Mesenchymal stem cell (in vitro differentiated cells and primary cell): ENCODE data around the gene MAP3K8.
"Not testable (repeated sequence)": the region's sequence is repeated elsewhere in the genome, so short reads cannot be mapped to it uniquely, and the experiment has no call there.

Experiments used
- DNase-seq: peaks from one replicate; pipeline ENCODE4 v3.0.0-alpha.2; 2013
- H2AFZ ChIP-seq: one replicate; pipeline ENCODE4 v1.6.1; 2013; ENCODE audit warnings: low read depth, mild to moderate bottlenecking, control low read depth, inconsistent platforms, low read length, moderate library complexity
- H2AK5ac ChIP-seq: 2 replicates; pipeline ENCODE4 v1.6.1; 2013; ENCODE audit warnings: low read length, moderate library complexity, mild to moderate bottlenecking, inconsistent platforms; ENCODE audit not compliant: severe bottlenecking
- H2BK120ac ChIP-seq: one replicate; pipeline ENCODE4 v1.6.1; 2013; ENCODE audit warnings: low read depth, mild to moderate bottlenecking, inconsistent platforms, low read length, moderate library complexity
- H2BK12ac ChIP-seq, 2 experiments: one replicate each; pipeline ENCODE4 v1.6.1; 2013; ENCODE audit warnings: inconsistent platforms in 2 of 2, low read length in 2 of 2, mild to moderate bottlenecking in 2 of 2, moderate library complexity in 2 of 2, control low read depth in 1 of 2
- H2BK15ac ChIP-seq: one replicate; pipeline ENCODE4 v1.6.1; 2013; ENCODE audit warnings: mild to moderate bottlenecking, low read depth, inconsistent platforms; ENCODE audit not compliant: poor library complexity, severe bottlenecking
- H2BK5ac ChIP-seq: 2 replicates; pipeline ENCODE4 v1.6.1; 2013; ENCODE audit warnings: low read depth, mild to moderate bottlenecking, low read length, control low read depth, inconsistent platforms; ENCODE audit not compliant: poor library complexity, severe bottlenecking
- H3K14ac ChIP-seq, 2 experiments: one replicate each; pipeline ENCODE4 v1.6.1; 2013; ENCODE audit warnings: inconsistent platforms in 2 of 2, low read length in 2 of 2, control low read depth in 1 of 2, mild to moderate bottlenecking in 1 of 2, moderate library complexity in 1 of 2
- H3K18ac ChIP-seq, 2 experiments: one replicate each; pipeline ENCODE4 v1.6.1; 2013; ENCODE audit warnings: inconsistent platforms in 2 of 2, low read length in 2 of 2, control low read depth in 1 of 2, low read depth in 1 of 2, mild to moderate bottlenecking in 1 of 2
- H3K23ac ChIP-seq, 2 experiments: one replicate each; pipeline ENCODE4 v1.6.1; 2013; ENCODE audit warnings: inconsistent platforms in 2 of 2, low read length in 2 of 2, mild to moderate bottlenecking in 2 of 2, moderate library complexity in 2 of 2, control low read depth in 1 of 2
- H3K27ac ChIP-seq: 2 replicates; pipeline ENCODE4 v1.5.1; 2013; ENCODE audit warnings: mild to moderate bottlenecking, moderate library complexity, low read length, control low read depth, inconsistent platforms; ENCODE audit not compliant: poor library complexity, severe bottlenecking
- H3K27me3 ChIP-seq, 2 experiments: 2 replicates each; pipeline versions ENCODE4 v1.6.1 to v1.7.0; 2013; ENCODE audit warnings: low read length in 2 of 2, mild to moderate bottlenecking in 2 of 2, moderate library complexity in 2 of 2, control low read depth in 1 of 2, inconsistent platforms in 1 of 2; ENCODE audit not compliant: control insufficient read depth in 1 of 2, insufficient read depth in 1 of 2
- H3K36me3 ChIP-seq, 2 experiments: 2 replicates each; pipeline versions ENCODE4 v1.6.1 to v1.7.0; 2013; ENCODE audit warnings: low read length in 2 of 2, control low read depth in 1 of 2, inconsistent platforms in 1 of 2, low read depth in 1 of 2, mild to moderate bottlenecking in 1 of 2; ENCODE audit not compliant: insufficient read depth in 2 of 2, control insufficient read depth in 1 of 2
- H3K4ac ChIP-seq, 2 experiments: one replicate each; pipeline ENCODE4 v1.6.1; 2013; ENCODE audit warnings: inconsistent platforms in 2 of 2, low read length in 2 of 2, mild to moderate bottlenecking in 2 of 2, moderate library complexity in 2 of 2, control low read depth in 1 of 2, low read depth in 1 of 2
- H3K4me1 ChIP-seq: 2 replicates; pipeline ENCODE4 v1.6.1; 2013; ENCODE audit warnings: low read depth, low read length, control low read depth; ENCODE audit not compliant: control insufficient read depth, insufficient read depth
- H3K4me2 ChIP-seq: 2 replicates; pipeline ENCODE4 v1.6.1; 2013; ENCODE audit warnings: low read length, mild to moderate bottlenecking, inconsistent platforms; ENCODE audit not compliant: poor library complexity, severe bottlenecking
- H3K4me3 ChIP-seq, 2 experiments: 2 replicates each; pipeline versions ENCODE4 v1.5.1 to v1.7.0; 2013; ENCODE audit warnings: low read length in 2 of 2, mild to moderate bottlenecking in 2 of 2, control low read depth in 1 of 2, low read depth in 1 of 2; ENCODE audit not compliant: insufficient read depth in 1 of 2
- H3K79me1 ChIP-seq: replicated peaks from 2 replicates; pipeline ENCODE4 v1.6.1; 2013; ENCODE audit warnings: mild to moderate bottlenecking, control low read depth, low read length, inconsistent platforms; ENCODE audit not compliant: poor library complexity, severe bottlenecking
- H3K9ac ChIP-seq: 2 replicates; pipeline ENCODE4 v1.7.0; 2013; ENCODE audit warnings: mild to moderate bottlenecking, low read length, moderate library complexity
- H3K9me3 ChIP-seq: 2 replicates; pipeline ENCODE4 v1.7.0; 2013; ENCODE audit warnings: mild to moderate bottlenecking, low read length; ENCODE audit not compliant: control insufficient read depth
- H4K8ac ChIP-seq: one replicate; pipeline ENCODE4 v1.6.1; 2013; ENCODE audit warnings: inconsistent platforms, mild to moderate bottlenecking, low read length, moderate library complexity
- H4K91ac ChIP-seq: one replicate; pipeline ENCODE4 v1.6.1; 2013; ENCODE audit warnings: mild to moderate bottlenecking, low read length, inconsistent platforms
- WGBS: methylation state at CpG from one replicate; pipeline ENCODE4 v1.1.7; 2013; ENCODE audit warnings: mixed read lengths; 5-methylcytosine and 5-hydroxymethylcytosine counted together

MAP3K8 gene

DNA sequence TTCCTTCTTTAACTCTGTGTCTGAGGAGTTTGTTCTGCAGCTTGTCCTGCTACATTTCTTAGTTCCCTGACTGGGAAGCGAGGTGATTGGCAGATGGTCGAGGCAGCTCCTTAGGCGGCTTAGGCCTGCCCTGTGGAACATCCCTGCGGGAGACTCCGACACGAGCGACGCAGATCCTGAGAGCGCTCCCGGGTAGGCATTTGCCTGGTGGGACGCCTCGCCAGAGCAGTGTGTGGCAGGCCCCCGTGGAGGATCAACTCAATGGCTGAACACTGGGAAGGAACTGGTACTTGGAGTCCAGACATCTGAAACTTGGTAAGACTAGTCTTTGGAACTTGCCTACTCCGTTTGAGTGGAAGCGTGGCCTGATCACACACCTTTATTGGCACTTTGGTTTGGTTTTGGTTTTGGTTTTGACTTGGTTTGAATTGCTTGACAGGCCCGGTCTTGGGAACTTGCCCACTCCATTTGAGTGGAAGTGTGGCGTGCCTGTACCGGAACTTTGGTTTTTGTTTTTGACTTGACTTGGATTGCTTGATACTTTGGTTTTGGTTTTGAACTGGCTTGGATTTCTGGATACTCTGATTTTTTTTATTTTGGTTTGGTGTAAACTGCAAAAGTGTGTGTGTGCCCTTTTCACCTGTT is 42.6 kb downstream of the MAP3K8 start:
- H4K8ac ChIP-seq = no peak overlapping the region
- H3K4me3 ChIP-seq = no peak overlapping the region
- H3K9me3 ChIP-seq = peaks cover 6% of the 10 kb centered on the region
- no peak for DNase-seq
- H2AFZ ChIP-seq = no peak overlapping the region
- no peak overlapping the region for H2BK120ac ChIP-seq
- H4K91ac ChIP-seq = no peak overlapping the region
- H2BK15ac ChIP-seq = no peak overlapping the region
- no peak overlapping the region for H3K14ac ChIP-seq
- no peak overlapping the region for H3K4me2 ChIP-seq
- H3K27me3 ChIP-seq = no peaks in the 10 kb centered on the region
- H3K4ac ChIP-seq = no peak overlapping the region
- no peak overlapping the region for H2AK5ac ChIP-seq
- no peak overlapping the region for H3K18ac ChIP-seq
- H2BK5ac ChIP-seq = no peak overlapping the region
- H3K9ac ChIP-seq = no peak overlapping the region
- 87% methylated on average over 18 of the region's 18 CpGs for WGBS
- H3K23ac ChIP-seq = no peak overlapping the region
- no peaks in the 10 kb centered on the region for H3K4me1 ChIP-seq
- no peak overlapping the region for H3K27ac ChIP-seq
- H2BK12ac ChIP-seq = no peak overlapping the region
- no peaks in the 10 kb centered on the region for H3K36me3 ChIP-seq
- no peaks in the 10 kb centered on the region for H3K79me1 ChIP-seq

GRCh38 chr10:30479513-30479912 is 45.5 kb downstream of the MAP3K8 start:
- H2BK5ac ChIP-seq, H3K4me2 ChIP-seq, H3K9ac ChIP-seq, DNase-seq, H2BK15ac ChIP-seq, H2AFZ ChIP-seq, H4K8ac ChIP-seq, H3K27ac ChIP-seq, H3K4me1 ChIP-seq, H2AK5ac ChIP-seq, H3K4ac ChIP-seq, H3K14ac ChIP-seq, H3K4me3 ChIP-seq, H3K79me1 ChIP-seq, H3K18ac ChIP-seq, H2BK120ac ChIP-seq, H2BK12ac ChIP-seq, H3K23ac ChIP-seq, H4K91ac ChIP-seq, H3K27me3 ChIP-seq, H3K36me3 ChIP-seq: not testable (repeated sequence)
- 73% methylated on average over 5 of the region's 8 CpGs for WGBS
- peaks cover 20% of the 10 kb centered on the region for H3K9me3 ChIP-seq

GRCh38 chr10:30481603-30482002 is 47.6 kb downstream of the MAP3K8 start:
- Histone ChIP-seq H3K9ac (no peak overlapping the region), H3K36me3 (no peaks in the 10 kb centered on the region), H2BK120ac (no peak overlapping the region), H3K4me3 (no peak overlapping the region), H3K4me2 (no peak overlapping the region), H4K91ac (no peak overlapping the region), H4K8ac (no peak overlapping the region), H3K18ac (no peak overlapping the region), H3K4me1 (no peaks in the 10 kb centered on the region), H2BK15ac (no peak overlapping the region), H3K79me1 (no peaks in the 10 kb centered on the region), H2BK12ac (no peak overlapping the region), H3K14ac (no peak overlapping the region), H2BK5ac (no peak overlapping the region), H3K23ac (no peak overlapping the region), H3K4ac (no peak overlapping the region), H2AK5ac (no peak overlapping the region), H3K9me3 (peaks cover 22% of the 10 kb centered on the region), H3K27me3 (no peaks in the 10 kb centered on the region), H3K27ac (no peak overlapping the region), H2AFZ (no peak overlapping the region)
- no peak for DNase-seq

DNA sequence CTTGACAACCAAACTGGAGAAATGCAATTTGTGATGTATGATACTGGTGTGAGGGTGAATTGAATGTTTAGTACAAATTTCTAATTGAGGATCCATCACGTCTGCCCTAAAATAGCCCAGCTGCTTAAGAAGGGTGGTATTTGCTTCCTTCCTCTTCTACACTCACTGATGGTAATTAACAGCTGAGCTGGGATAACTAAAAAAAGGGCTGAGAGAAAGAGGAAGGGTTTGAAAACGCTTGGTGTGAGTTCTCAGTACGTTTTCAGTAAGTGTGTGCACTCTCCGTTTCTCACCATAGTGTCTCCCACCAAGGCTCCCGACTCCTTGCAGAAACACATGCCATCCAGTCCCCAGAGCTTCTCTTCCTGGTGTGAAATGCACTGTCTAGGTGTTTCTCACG is 54.3 kb downstream of the MAP3K8 start:
- no peak overlapping the region for H4K91ac ChIP-seq
- no peak overlapping the region for H3K4me2 ChIP-seq
- no peak overlapping the region for H2AK5ac ChIP-seq
- H4K8ac ChIP-seq = no peak overlapping the region
- no peaks in the 10 kb centered on the region for H3K36me3 ChIP-seq
- H3K23ac ChIP-seq = no peak overlapping the region
- no peak overlapping the region for H2BK12ac ChIP-seq
- no peak overlapping the region for H3K9ac ChIP-seq
- H3K27me3 ChIP-seq = no peaks in the 10 kb centered on the region
- H2BK5ac ChIP-seq = no peak overlapping the region
- no peak overlapping the region for H3K4ac ChIP-seq
- H3K18ac ChIP-seq = no peak overlapping the region
- no peak overlapping the region for H3K14ac ChIP-seq
- no peak overlapping the region for H3K4me3 ChIP-seq
- H3K9me3 ChIP-seq = peaks cover 8% of the 10 kb centered on the region
- H2BK15ac ChIP-seq = no peak overlapping the region
- 78% methylated on average over 5 of the region's 6 CpGs for WGBS
- DNase-seq = no peak
- H2BK120ac ChIP-seq = no peak overlapping the region
- H3K79me1 ChIP-seq = no peaks in the 10 kb centered on the region
- H3K27ac ChIP-seq = no peak overlapping the region
- no peak overlapping the region for H2AFZ ChIP-seq
- no peaks in the 10 kb centered on the region for H3K4me1 ChIP-seq
